ENCODE measurements around the gene ZNF451. TPM values are rescaled to one million over a fixed set of nuclear protein-coding genes. Genes with fewer than 3 reads are reported as not detected.
"Not testable (repeated sequence)": the region's sequence is repeated elsewhere in the genome, so short reads cannot be mapped to it uniquely, and the experiment has no call there.

The ZNF451 gene
- total RNA-seq, 2 experiments from 2014 or later, result 55.9 to 56.4 TPM

DNA sequence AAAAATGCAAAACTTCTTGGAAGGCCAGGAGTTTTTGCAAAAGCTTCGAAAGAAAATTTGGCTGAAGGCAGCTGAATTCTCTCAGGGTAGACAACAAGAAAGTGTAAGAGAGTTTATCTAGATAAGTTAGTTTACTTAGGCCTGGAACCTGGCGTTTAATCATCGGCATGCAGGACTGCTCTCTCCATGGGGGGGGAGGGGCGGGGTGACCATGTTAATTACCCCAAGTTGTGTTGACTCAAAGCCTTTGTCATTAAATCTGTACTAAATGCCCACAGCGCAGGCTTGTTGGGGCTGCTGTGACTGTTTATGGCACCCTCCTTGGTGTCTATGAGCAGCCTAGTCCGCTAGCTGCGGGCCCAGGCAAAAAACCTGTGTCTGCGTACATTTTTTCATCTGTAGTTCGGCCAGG, 20.1 kb upstream of the ZNF451 start:
- no peak overlapping the region for H3K27ac Mint-ChIP-seq
- no peaks in the 10 kb centered on the region for H3K27me3 Mint-ChIP-seq
- H3K4me1 Mint-ChIP-seq, result peaks cover 6% of the 10 kb centered on the region
- no peak for DNase-seq
- ChIA-PET POLR2A (no interaction called here), CTCF (no interaction called here)
- H3K4me3 Mint-ChIP-seq, result no peak overlapping the region
- peaks cover 15% of the 10 kb centered on the region for H3K36me3 Mint-ChIP-seq (ENCODE audit: low read depth)
- no peaks in the 10 kb centered on the region for H3K9me3 Mint-ChIP-seq

DNA sequence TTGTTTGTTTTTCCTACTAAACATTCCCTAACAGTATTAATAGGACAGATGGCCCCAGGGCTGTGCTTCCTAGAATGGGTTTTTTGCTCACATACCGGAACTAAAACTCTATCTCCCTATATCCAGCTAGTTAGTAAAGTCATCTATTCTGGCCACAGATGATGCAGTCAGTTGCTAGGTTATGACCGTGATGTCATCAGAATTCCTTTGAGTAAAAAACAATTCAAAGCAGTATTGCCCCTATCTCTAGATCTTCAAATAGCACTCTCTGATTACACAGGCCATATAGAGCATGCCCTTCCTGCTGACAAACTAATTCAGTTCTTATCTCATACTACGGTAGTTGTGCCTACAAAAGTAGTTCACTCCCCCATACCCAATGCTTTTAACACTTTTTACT, 17.9 kb upstream of the ZNF451 start:
- no peak for DNase-seq
- no peaks in the 10 kb centered on the region for H3K4me1 Mint-ChIP-seq
- no peak overlapping the region for H3K4me3 Mint-ChIP-seq
- POLR2A ChIA-PET, result no interaction called here
- peaks cover 12% of the 10 kb centered on the region for H3K36me3 Mint-ChIP-seq (ENCODE audit: low read depth)
- H3K27ac Mint-ChIP-seq, result no peak overlapping the region
- CTCF ChIA-PET, result no interaction called here
- no peaks in the 10 kb centered on the region for H3K9me3 Mint-ChIP-seq
- H3K27me3 Mint-ChIP-seq, result no peaks in the 10 kb centered on the region

DNA sequence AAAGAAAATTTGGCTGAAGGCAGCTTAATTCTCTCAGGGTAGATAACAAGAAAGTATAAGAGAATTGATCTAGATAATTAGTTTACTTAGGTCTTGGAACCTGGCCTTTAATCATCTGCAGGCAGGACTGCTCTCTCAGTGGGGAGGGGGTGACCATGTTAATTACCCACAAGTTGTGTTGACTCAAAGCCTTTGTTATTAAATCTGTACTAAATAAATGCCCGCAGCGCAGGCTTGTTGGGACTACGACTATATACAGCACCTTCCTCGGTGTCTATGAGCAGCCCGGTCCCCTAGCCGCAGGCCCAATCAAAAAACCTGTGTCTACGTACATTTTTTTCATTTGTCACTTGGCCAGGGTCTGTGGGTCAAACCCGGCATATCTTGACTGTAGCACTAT, 15.6 kb upstream of the ZNF451 start:
- ChIA-PET CTCF (no interaction called here), POLR2A (no interaction called here)
- H3K36me3 Mint-ChIP-seq (ENCODE audit: low read depth), result peaks cover 8% of the 10 kb centered on the region
- H3K27ac Mint-ChIP-seq, result no peak overlapping the region
- no peaks in the 10 kb centered on the region for H3K9me3 Mint-ChIP-seq
- no peak for DNase-seq
- no peak overlapping the region for H3K4me3 Mint-ChIP-seq
- H3K4me1 Mint-ChIP-seq, result peaks cover 2% of the 10 kb centered on the region
- H3K27me3 Mint-ChIP-seq, result no peaks in the 10 kb centered on the region

DNA sequence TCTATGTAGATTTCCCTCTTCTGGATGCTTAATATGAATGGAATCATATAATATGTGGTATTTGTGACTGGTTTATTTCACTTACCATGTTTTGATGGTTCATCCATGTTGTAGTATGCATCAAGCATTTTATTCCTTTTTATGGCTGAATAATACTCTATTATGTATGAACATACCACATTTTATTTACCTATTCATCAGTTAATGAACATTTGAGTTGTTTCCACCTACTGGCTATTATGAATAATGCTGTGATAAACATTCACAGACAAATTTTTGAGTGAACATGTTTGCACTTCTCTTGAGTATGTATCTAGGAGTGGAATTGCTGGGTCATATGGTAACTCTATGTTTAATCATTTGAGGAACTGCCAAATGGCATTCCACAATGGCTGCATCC, 14.9 kb upstream of the ZNF451 start:
- Mint-ChIP-seq H3K27me3 (no peaks in the 10 kb centered on the region), H3K4me1 (peaks cover 2% of the 10 kb centered on the region), H3K36me3 (ENCODE audit: low read depth) (peaks cover 5% of the 10 kb centered on the region), H3K9me3 (peaks cover 1% of the 10 kb centered on the region), H3K4me3 (no peak overlapping the region), H3K27ac (no peak overlapping the region)
- POLR2A ChIA-PET, result no interaction called here
- no peak for DNase-seq
- CTCF ChIA-PET, result no interaction called here

DNA sequence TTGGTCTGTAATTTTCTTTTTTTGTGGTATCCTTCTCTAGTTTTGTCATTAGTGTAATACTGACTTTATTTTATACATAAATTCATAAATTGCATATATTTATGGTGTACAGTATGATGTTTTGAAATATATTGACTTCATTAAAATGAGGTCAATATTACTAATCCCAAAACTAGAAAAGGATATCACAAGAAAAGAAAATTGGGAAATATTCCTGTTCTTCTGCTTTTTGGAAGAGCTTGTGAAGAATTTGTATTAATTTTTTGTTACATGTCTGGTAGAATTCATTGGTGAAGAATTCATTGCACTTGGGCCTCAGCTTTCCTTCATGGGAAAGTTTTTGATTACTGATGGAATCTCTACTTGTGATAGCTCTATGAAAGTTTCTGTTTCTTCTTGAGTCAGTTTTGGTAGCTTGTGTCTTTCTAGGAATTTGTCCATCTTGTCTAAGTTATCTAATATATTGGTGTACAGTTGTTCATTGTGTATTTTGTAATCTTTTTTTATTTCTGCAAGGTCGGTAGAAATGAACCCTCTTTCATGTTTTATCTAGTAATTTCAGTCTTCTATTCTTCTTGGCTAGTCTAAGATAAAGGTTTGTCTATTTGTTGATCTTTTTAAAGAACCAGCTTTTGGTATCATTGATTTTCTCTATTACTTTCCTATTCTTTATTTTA, 11.3 kb upstream of the ZNF451 start:
- ChIA-PET CTCF (interaction anchor here (0.7 kb wide), 1 partner anchor 21 kb away, joined by 3 read pairs; no protein-coding TSS in a partner anchor), POLR2A (interaction anchor here (0.6 kb wide), 1 partner anchor 239 kb away, joined by 3 read pairs; the partner anchor contains the start of gene PRIM2)
- no peak overlapping the region for H3K4me3 Mint-ChIP-seq
- H3K36me3 Mint-ChIP-seq (ENCODE audit: low read depth), result peaks cover 15% of the 10 kb centered on the region
- H3K27ac Mint-ChIP-seq, result no peak overlapping the region
- H3K27me3 Mint-ChIP-seq, result no peaks in the 10 kb centered on the region
- peaks cover 2% of the 10 kb centered on the region for H3K4me1 Mint-ChIP-seq
- no peak for DNase-seq
- H3K9me3 Mint-ChIP-seq, result peaks cover 6% of the 10 kb centered on the region

DNA sequence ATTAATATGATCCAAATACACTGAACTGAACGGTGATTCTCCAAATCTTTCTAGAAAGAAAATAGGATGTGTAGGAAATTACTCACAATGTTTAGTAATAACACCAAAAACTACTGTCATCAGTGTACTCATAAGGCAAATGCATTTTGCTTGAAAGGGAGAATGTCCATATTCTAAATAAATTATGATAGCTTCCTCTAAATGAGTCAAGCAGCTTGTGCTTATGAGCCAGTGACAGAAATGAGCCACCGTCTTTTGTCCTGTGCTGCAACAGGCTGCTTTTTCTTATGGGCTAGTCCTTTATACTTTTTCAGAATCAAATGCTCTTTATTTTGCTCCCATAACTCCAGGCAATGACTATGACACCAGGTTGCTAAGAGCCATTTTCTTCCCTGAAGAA, 4.5 kb upstream of the ZNF451 start:
- Mint-ChIP-seq H3K27me3 (no peaks in the 10 kb centered on the region), H3K4me3 (no peak overlapping the region), H3K9me3 (peaks cover under 1% of the 10 kb centered on the region), H3K4me1 (peaks cover 5% of the 10 kb centered on the region), H3K27ac (no peak overlapping the region), H3K36me3 (ENCODE audit: low read depth) (peaks cover 7% of the 10 kb centered on the region)
- ChIA-PET CTCF (no interaction called here), POLR2A (no interaction called here)
- DNase-seq, result no peak

DNA sequence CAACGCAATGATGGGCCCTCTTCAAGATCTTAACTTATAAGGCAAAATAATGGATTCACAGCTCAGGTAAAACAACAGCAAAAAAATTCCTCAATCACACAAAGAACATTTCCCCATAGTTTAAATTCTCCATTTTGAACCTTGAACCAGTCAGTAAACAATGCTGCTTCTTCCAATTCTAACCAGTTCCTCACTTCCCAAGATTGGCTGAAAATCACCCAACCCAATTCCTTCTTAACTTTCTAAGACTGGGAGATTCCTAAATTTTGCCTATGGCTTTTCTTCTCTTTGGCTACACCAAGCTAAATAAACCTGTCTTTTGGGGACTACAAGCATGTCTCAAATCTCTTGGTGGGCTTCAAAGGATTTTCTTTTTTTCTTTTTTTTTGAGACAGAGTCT, 3.1 kb upstream of the ZNF451 start:
- Mint-ChIP-seq H3K36me3 (ENCODE audit: low read depth) (peaks cover 10% of the 10 kb centered on the region), H3K4me3 (no peak overlapping the region), H3K27me3 (no peaks in the 10 kb centered on the region), H3K27ac (no peak overlapping the region), H3K9me3 (no peaks in the 10 kb centered on the region), H3K4me1 (peaks cover 13% of the 10 kb centered on the region)
- ChIA-PET POLR2A (interaction anchor here (0.7 kb wide), 1 partner anchor 25 kb away, joined by 3 read pairs; no protein-coding TSS in a partner anchor), CTCF (no interaction called here)
- DNase-seq, result no peak

DNA sequence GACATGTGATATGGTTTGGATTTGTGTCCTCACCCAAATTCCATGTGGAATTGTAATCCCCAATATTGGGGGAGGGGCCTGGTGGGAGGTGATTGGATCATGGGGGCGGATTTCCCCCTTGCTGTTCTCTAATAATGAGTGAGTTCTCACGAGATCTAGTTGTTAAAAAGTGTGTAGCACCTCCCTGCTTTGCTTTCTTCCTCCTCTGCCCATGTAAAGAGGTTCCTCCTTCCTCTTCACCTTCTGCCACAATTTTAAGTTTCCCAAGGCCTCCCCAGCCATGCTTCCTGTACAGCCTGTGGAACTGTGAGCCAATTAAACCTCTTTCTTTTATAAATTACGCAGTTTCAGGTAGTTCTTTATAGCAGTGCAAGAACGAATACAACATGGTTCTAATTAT, 2.1 kb upstream of the ZNF451 start:
- peaks cover 15% of the 10 kb centered on the region for H3K36me3 Mint-ChIP-seq (ENCODE audit: low read depth)
- ChIA-PET CTCF (no interaction called here), POLR2A (no interaction called here)
- H3K27ac Mint-ChIP-seq, result no peak overlapping the region
- no peak for DNase-seq
- H3K4me3 Mint-ChIP-seq, result no peak overlapping the region
- no peaks in the 10 kb centered on the region for H3K9me3 Mint-ChIP-seq
- no peaks in the 10 kb centered on the region for H3K27me3 Mint-ChIP-seq
- peaks cover 22% of the 10 kb centered on the region for H3K4me1 Mint-ChIP-seq

DNA sequence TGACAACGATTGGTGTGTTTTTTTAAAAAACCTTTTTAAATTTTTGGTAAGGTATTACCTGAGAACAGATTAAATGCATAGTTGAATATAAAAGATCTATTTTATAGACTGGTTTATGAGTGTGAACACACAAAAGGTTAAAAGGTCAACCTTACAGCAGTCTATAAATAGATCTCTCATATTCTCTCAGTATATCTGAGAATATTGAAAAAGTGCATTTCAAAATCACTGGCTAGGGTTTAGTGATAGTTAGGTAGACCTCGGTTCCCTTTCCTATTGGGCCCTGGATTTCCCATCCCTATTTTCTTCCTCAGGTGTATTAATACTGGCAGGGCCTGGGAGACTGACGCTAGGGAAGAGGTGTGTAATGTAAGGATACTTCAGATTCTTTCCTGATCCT, 723 bp upstream of the ZNF451 start:
- Mint-ChIP-seq H3K9me3 (no peaks in the 10 kb centered on the region), H3K27ac (peak overlapping the region; percentile 85), H3K36me3 (ENCODE audit: low read depth) (peaks cover 24% of the 10 kb centered on the region), H3K27me3 (no peaks in the 10 kb centered on the region), H3K4me1 (peaks cover 32% of the 10 kb centered on the region), H3K4me3 (peak overlapping the region; percentile 83)
- DNase-seq, result no peak
- ChIA-PET POLR2A (interaction anchor here (0.6 to 1.5 kb wide), 6 partner anchors 8 to 227 kb away, joined by 3 to 7 read pairs (median 4); partner anchors contain the start of genes BAG2, KIAA1586 and PRIM2), CTCF (no interaction called here)

DNA sequence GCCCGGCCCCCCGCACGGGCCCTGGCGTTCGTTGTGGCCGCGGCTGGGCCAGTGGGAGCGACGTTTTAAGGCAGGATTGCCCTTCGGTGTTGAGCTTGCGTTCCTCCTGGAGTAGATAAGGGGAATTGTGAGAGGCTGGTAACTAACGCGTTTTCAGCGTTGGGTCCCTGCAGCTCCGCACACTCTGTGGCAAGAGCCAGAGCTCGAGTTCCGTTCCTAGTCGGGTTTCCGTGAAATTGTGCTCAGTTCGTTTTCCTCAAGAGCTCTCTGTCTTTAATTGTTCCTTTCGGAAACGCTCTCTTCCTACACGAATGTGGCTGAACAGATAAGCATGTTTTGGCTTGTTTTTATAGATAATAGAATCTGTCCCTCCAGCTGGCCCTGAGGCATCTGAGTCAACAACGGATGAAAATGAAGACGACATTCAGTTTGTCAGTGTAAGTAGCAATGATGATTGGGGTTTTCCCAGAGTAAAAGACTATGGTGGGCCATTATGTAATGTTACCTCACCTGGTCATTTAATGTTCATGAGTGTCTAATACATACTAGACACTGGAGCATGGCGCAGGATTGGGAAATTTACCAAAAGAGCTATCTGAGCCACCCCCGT, 575 bp downstream of the ZNF451 start:
- H3K27me3 Mint-ChIP-seq, H3K27ac Mint-ChIP-seq, H3K9me3 Mint-ChIP-seq, CTCF ChIA-PET, DNase-seq: not testable (repeated sequence)
- peaks cover 37% of the 10 kb centered on the region for H3K4me1 Mint-ChIP-seq
- H3K36me3 Mint-ChIP-seq (ENCODE audit: low read depth), result peaks cover 28% of the 10 kb centered on the region
- POLR2A ChIA-PET, result interaction anchor here (1.5 kb wide), 1 partner anchor 81 kb away, joined by 6 read pairs; the partner anchor contains the start of gene BAG2
- peak overlapping the region; percentile 83 for H3K4me3 Mint-ChIP-seq

DNA sequence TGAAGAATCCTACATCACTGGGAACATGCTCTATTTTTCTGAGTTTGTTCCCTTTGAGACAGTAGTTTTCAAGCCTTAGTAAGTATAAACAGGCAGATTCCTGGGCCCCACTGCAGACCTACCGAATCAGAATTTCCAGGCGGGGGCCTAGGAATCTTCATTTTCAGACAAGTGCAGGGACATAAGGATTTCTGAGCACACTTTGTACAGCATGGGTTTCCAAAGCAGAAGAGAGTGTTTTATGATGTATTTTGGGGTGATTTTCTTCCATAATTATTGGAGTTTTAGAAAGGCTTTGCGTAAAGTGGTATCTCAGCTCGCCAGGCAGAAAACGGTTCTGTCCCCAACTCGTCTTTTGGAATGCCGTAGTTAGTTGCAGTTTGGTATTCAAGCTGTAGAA, 1.4 kb downstream of the ZNF451 start:
- Mint-ChIP-seq H3K27ac (peak overlapping the region; percentile 56), H3K36me3 (ENCODE audit: low read depth) (peaks cover 33% of the 10 kb centered on the region), H3K4me1 (peaks cover 39% of the 10 kb centered on the region), H3K4me3 (peak overlapping the region; percentile 72)
- CTCF ChIA-PET, result interaction anchor here (2.1 kb wide), 1 partner anchor 225 kb away, joined by 7 read pairs; the partner anchor contains the start of gene PRIM2
- H3K27me3 Mint-ChIP-seq, H3K9me3 Mint-ChIP-seq, POLR2A ChIA-PET, DNase-seq: not testable (repeated sequence)

DNA sequence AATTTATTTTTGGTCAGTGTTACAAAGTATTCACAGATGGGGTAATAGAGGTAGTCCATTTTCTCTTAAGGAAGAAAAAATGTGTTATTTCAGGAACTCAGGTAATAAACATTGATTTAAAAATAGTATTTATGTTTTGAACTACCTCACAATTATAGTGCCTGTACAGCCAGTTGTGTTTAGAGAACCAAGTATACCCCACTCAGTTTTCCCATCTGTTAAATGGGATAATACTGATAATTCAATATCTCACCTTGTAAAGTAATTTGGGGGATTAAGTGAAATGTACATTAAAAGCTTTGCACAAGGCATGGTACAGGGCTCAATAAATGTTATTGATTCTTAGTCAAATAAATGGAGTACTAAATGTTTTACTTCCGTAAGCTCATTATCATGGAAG, 4.7 kb downstream of the ZNF451 start:
- POLR2A ChIA-PET, result interaction anchor here (1.5 kb wide), 1 partner anchor 126 kb away, joined by 4 read pairs; no protein-coding TSS in a partner anchor
- Mint-ChIP-seq H3K27me3 (no peaks in the 10 kb centered on the region), H3K4me1 (peaks cover 47% of the 10 kb centered on the region), H3K9me3 (no peaks in the 10 kb centered on the region), H3K27ac (no peak overlapping the region), H3K36me3 (ENCODE audit: low read depth) (peaks cover 59% of the 10 kb centered on the region), H3K4me3 (no peak overlapping the region)
- DNase-seq, result no peak
- CTCF ChIA-PET, result interaction anchor here (0.6 to 0.8 kb wide), 2 partner anchors 36 to 76 kb away, joined by 3 to 5 read pairs; no protein-coding TSS in a partner anchor

DNA sequence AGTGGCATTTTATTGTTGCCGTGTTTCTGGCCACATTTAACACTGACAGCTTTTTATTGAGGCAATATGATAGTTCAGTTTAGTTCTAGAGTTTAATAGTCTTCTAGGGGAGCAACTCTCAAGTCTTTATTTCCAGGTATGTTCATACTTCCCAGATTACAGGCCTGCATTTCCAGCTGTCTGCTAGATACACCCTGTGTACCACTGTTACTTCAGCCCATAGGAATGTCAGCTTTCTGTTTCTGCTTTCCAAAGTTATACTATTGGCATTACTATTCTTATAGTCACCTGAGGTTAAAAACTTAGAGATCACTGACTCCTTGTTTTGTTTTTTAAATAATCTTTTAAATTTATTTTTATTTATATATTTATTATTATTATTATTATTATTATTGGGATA, 7.6 kb downstream of the ZNF451 start:
- ChIA-PET POLR2A (interaction anchor here (0.5 kb wide), 1 partner anchor 75 kb away, joined by 3 read pairs; the partner anchor contains the start of gene BAG2), CTCF (no interaction called here)
- Mint-ChIP-seq H3K36me3 (ENCODE audit: low read depth) (peaks cover 74% of the 10 kb centered on the region), H3K27me3 (no peaks in the 10 kb centered on the region), H3K9me3 (no peaks in the 10 kb centered on the region), H3K27ac (no peak overlapping the region), H3K4me3 (no peak overlapping the region), H3K4me1 (peaks cover 34% of the 10 kb centered on the region)
- no peak for DNase-seq
